Mucosa of descending colon (tissue), 3 donors: ENCODE measurements around the gene BSDC1. TPM values are rescaled to one million over a fixed set of nuclear protein-coding genes. Genes with fewer than 3 reads are reported as not detected.
A peak's percentile ranks its signal among the peaks of the same experiment; 100 is the strongest.
"Not testable (repeated sequence)": the region's sequence is repeated elsewhere in the genome, so short reads cannot be mapped to it uniquely, and the experiment has no call there.

Experiments used
- ATAC-seq: fragments of 200-7000 bp; cut with Tn5 transposase; one replicate; pipeline ENCODE4 v1.9.1; 2020; ENCODE audit warnings: mild to moderate bottlenecking, moderate library complexity
- DNase-seq, 3 donors: peaks; one replicate each; pipeline ENCODE4 v3.0.0-alpha.2; 2020
- H3K36me3 ChIP-seq: fragments of 200-600 bp; one replicate; pipeline ENCODE4 v1.8.0; 2021; ENCODE audit warnings: low read depth, mild to moderate bottlenecking
- H3K4me1 ChIP-seq: fragments of 200-600 bp; one replicate; pipeline ENCODE4 v1.8.0; 2021; ENCODE audit warnings: low read depth, mild to moderate bottlenecking
- H3K4me3 ChIP-seq: fragments of 200-600 bp; one replicate; pipeline ENCODE4 v1.8.0; 2021; ENCODE audit warnings: mild to moderate bottlenecking
- H3K9me3 ChIP-seq: fragments of 200-600 bp; one replicate; pipeline ENCODE4 v1.8.0; 2021; ENCODE audit warnings: mild to moderate bottlenecking
- CTCF ChIP-seq: fragments of 200-600 bp; IDR thresholded peaks from one replicate; pipeline ENCODE4 v1.8.0; 2022; ENCODE audit warnings: antibody characterized with exemption, mild to moderate bottlenecking
- intact Hi-C, 2 donors: fragments of 100-400 bp; cut with DNase I in 1 of 2; cut with micrococcal nuclease in 1 of 2; formaldehyde crosslinking; loops; one replicate each; pipeline versions ENCODE4 v1.11.0 to v1.11.1; 2022; cut with DNase I, micrococcal nuclease
- long read RNA-seq, 2 donors: library from polyadenylated mRNA; unstranded; transcript quantifications; one replicate each; pipeline ENCODE4 v2.0.0, GENCODE V29; 2019 to 2021
- total RNA-seq, 3 donors: library from RNA; stranded (reverse); fragmentation: NEBNext Ultra II Directional in 2 of 3; extraction: Animal tissue kit (Norgen Biotek cat#: 25700) in 2 of 3; gene quantifications; one replicate each; pipeline versions ENCODE4 v1.2.1 to v1.2.4, GENCODE V29; 2021 to 2023
- donor health status: DM: no; HTN: no; CAD: no; lungs with moderate emphysema.
- donor health status: DM: no; HTN: no; CAD: no.
- donor health status: DM: no; HTN: yes; CAD: no.

The BSDC1 gene, protein sequence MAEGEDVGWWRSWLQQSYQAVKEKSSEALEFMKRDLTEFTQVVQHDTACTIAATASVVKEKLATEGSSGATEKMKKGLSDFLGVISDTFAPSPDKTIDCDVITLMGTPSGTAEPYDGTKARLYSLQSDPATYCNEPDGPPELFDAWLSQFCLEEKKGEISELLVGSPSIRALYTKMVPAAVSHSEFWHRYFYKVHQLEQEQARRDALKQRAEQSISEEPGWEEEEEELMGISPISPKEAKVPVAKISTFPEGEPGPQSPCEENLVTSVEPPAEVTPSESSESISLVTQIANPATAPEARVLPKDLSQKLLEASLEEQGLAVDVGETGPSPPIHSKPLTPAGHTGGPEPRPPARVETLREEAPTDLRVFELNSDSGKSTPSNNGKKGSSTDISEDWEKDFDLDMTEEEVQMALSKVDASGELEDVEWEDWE
- 10 to 100 TPM; 72.1 to 89.9 (median 73.1) TPM for total RNA-seq
- long read RNA-seq, donor 1, transcript BSDC1-205 (11 exons, 1,505 nt) = minor isoform, 10 of 113 reads
- long read RNA-seq, donor 1, transcript BSDC1-206 (11 exons, 2,846 nt) = major isoform, 55 of 113 reads
- long read RNA-seq, donor 1, partial matches to known transcripts = 24 of 113 reads
- long read RNA-seq, donor 1, other reads (novel, unspliced or antisense) = 23 of 113 reads
- long read RNA-seq, donor 2, full-length matches to known transcripts = 23 of 34 reads
- long read RNA-seq, donor 2, partial matches to known transcripts = 11 of 34 reads
- long read RNA-seq, donor 2, other reads (novel, unspliced or antisense) = 0 of 34 reads

GRCh38 chr1:32394141-32394889 is at the start of gene BSDC1:
Gene BSDC1, minus strand, starts transcription at chr1:32394441. Its CDS starts 27 bp downstream, at chr1:32394414.
- H3K4me1 ChIP-seq = peaks cover 11% of the 10 kb centered on the region
- intact Hi-C loops = no loop called here

GRCh38 chr1:32441467-32441866 is 47.2 kb upstream of the BSDC1 start:
- H3K36me3 ChIP-seq, DNase-seq, ATAC-seq, intact Hi-C loops, H3K4me1 ChIP-seq, H3K9me3 ChIP-seq, H3K4me3 ChIP-seq: not testable (repeated sequence)

More at GRCh38 chr1:32394141-32394889, at the start of gene BSDC1:
- no peaks in the 10 kb centered on the region for H3K9me3 ChIP-seq
- peak; percentile 98 for ATAC-seq
- DNase-seq = peak; percentile 98 to 99 (median 99)
- no peak for TF ChIP-seq CTCF
- H3K36me3 ChIP-seq = no peaks in the 10 kb centered on the region
- peak within 1 kb of the TSS; percentile 48 for H3K4me3 ChIP-seq

- H3K9me3 ChIP-seq, H3K4me3 ChIP-seq, intact Hi-C loops, DNase-seq, H3K4me1 ChIP-seq, ATAC-seq, H3K36me3 ChIP-seq: not testable (repeated sequence)
These were observed 44.5 kb upstream of the BSDC1 start for GRCh38 chr1:32438777-32439176.

GRCh38 chr1:32438136-32438535 is 43.9 kb upstream of the BSDC1 start:
- intact Hi-C loops = no loop called here
- Histone ChIP-seq H3K4me3 (no peak overlapping the region), H3K9me3 (peaks cover 3% of the 10 kb centered on the region), H3K4me1 (no peaks in the 10 kb centered on the region), H3K36me3 (no peaks in the 10 kb centered on the region)
- DNase-seq = no peak
- no peak for TF ChIP-seq CTCF
- ATAC-seq = no peak

- TF ChIP-seq CTCF = no peak
- DNase-seq (no peak), ATAC-seq (no peak)
- intact Hi-C loops = no loop called here
- H3K9me3 ChIP-seq = no peaks in the 10 kb centered on the region
- H3K4me3 ChIP-seq = no peak overlapping the region
- H3K36me3 ChIP-seq = no peaks in the 10 kb centered on the region
- H3K4me1 ChIP-seq = peaks cover under 1% of the 10 kb centered on the region
These were observed 37.6 kb upstream of the BSDC1 start for GRCh38 chr1:32431736-32432400.

GRCh38 chr1:32427264-32427963 is 33.2 kb upstream of the BSDC1 start:
- peaks cover 6% of the 10 kb centered on the region for H3K4me1 ChIP-seq
- no peak for TF ChIP-seq CTCF
- no peak for ATAC-seq
- no peak for DNase-seq
- no peaks in the 10 kb centered on the region for H3K9me3 ChIP-seq
- H3K4me3 ChIP-seq = no peak overlapping the region
- intact Hi-C loops = no loop called here
- no peaks in the 10 kb centered on the region for H3K36me3 ChIP-seq
